GM12892 (cell line): ENCODE measurements around the gene HPGD.

Source experiments
- POLR2A ChIP-seq: IDR thresholded peaks from 2 replicates; pipeline ENCODE4 v1.6.1; 2011; ENCODE audit warnings: low read depth, low read length, control low read depth
- POLR2AphosphoS5 ChIP-seq: IDR thresholded peaks from 2 replicates; pipeline ENCODE4 v1.6.1; 2011; ENCODE audit warnings: low read depth, low read length, control low read depth

DNA sequence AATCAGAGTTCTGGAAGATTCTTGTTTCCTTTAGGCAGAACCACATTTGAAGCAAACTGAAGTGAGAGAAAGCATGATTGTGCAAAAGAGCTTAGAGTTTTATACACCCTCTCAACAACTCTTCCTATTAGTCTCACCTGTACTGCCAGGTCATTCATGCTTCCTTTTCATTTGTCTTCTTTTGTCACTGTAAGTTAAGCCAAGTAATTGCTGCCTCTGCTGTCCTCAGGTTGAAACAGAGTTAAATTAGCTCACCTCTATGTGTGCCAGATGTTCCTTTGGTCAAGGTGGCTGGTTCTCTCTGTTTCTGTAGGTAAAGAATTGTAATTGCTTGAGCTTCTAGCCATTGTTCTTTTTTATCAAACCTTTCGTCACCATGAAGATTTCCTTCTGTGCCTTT, 41.1 kb upstream of the HPGD start:
- no peak for TF ChIP-seq POLR2AphosphoS5
- no peak for TF ChIP-seq POLR2A
